GM10248 (cell line): Measurements from ENCODE around the gene ACP6.

ENCODE experiments used
- CTCF ChIA-PET: fragments of 300-600 bp; sonication (Branson Sonifier 250); formaldehyde crosslinking; extraction: SDS; loops from one replicate; lab custom pipeline; 2021; ENCODE audit warnings: antibody characterized with exemption; lab: Yijun Ruan, JAX
- POLR2A ChIA-PET: fragments of 350-650 bp; sonication (Branson Sonifier 250); formaldehyde crosslinking; extraction: SDS; loops from one replicate; lab custom pipeline; 2020; ENCODE audit warnings: antibody characterized with exemption; lab: Yijun Ruan, JAX
- DNase-seq: peaks from one replicate; pipeline ENCODE4 v3.0.0; 2012; ENCODE audit errors: extremely low spot score
- TF ChIP-seq, protein P1 (sequence below): IDR thresholded peaks from 2 replicates; pipeline ENCODE4 v1.5.1; 2012; ENCODE audit warnings: mild to moderate bottlenecking, low read depth; ENCODE audit errors: extremely low read depth, missing control alignments, control extremely low read depth

Gene ACP6

GRCh38 chr1:147630447-147630846 lies 39.9 kb downstream of the ACP6 start:
- CTCF ChIA-PET, result interaction anchor here (0.7 to 1.7 kb wide), 4 partner anchors 10 to 259 kb away, joined by 3 to 6 read pairs (median 4); no protein-coding TSS in a partner anchor
- DNase-seq, result no peak
- POLR2A ChIA-PET, result no interaction called here
- TF ChIP-seq, protein P1, sequence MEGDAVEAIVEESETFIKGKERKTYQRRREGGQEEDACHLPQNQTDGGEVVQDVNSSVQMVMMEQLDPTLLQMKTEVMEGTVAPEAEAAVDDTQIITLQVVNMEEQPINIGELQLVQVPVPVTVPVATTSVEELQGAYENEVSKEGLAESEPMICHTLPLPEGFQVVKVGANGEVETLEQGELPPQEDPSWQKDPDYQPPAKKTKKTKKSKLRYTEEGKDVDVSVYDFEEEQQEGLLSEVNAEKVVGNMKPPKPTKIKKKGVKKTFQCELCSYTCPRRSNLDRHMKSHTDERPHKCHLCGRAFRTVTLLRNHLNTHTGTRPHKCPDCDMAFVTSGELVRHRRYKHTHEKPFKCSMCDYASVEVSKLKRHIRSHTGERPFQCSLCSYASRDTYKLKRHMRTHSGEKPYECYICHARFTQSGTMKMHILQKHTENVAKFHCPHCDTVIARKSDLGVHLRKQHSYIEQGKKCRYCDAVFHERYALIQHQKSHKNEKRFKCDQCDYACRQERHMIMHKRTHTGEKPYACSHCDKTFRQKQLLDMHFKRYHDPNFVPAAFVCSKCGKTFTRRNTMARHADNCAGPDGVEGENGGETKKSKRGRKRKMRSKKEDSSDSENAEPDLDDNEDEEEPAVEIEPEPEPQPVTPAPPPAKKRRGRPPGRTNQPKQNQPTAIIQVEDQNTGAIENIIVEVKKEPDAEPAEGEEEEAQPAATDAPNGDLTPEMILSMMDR, result no peak

- no peak for DNase-seq
- TF ChIP-seq, protein P1, result no peak
- ChIA-PET POLR2A (no interaction called here), CTCF (interaction anchor here (0.7 to 1.7 kb wide), 5 partner anchors 10 to 259 kb away, joined by 3 to 6 read pairs (median 4); no protein-coding TSS in a partner anchor)
Observed at GRCh38 chr1:147630022-147630421, 40.3 kb downstream of the ACP6 start.

GRCh38 chr1:147628441-147628840 lies 41.9 kb downstream of the ACP6 start:
- DNase-seq, result no peak
- TF ChIP-seq, protein P1, result no peak
- ChIA-PET CTCF (interaction anchor here (0.8 to 3.4 kb wide), 4 partner anchors 10 to 22 kb away, joined by 3 to 57 read pairs (median 20); a partner anchor contains a TSS), POLR2A (no interaction called here)

DNA sequence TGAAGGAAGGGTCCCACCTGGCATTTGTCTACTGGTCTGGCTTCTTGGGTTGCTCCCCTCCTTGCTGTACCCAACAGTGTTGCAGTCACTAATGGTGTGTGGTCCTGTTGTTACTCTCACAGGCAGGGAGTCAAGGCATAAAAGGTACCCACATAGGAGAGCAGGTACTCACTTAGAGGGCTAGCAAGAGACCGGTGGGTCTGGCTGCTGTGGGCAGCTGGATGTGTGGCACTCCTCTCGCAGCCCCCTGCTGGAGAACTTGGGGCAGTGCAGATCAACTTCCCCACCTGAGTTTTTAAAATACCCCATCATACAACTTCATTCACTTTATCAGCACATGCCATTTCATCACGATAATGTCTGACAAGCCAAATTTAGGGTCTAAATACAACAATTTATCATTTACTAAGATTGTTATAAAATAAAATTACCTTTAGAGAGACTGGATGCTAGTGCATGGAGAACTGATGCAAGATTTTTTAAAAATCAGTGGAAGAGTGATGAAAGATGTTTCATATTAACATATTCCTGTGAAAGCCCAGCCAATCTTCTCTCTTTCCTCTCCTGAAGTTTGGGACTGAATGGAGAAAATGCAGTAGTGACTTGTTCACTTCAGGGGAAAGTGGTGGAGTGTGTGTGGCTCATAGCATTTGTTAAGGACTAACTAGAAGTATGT lies 42.8 kb downstream of the ACP6 start:
- TF ChIP-seq, protein P1, result peak; percentile 82
- ChIA-PET CTCF (interaction anchor here (0.6 to 3.4 kb wide), 16 partner anchors 10 to 354 kb away, joined by 3 to 57 read pairs (median 4); a partner anchor contains a TSS), POLR2A (no interaction called here)
- DNase-seq, result peak; percentile 82

DNA sequence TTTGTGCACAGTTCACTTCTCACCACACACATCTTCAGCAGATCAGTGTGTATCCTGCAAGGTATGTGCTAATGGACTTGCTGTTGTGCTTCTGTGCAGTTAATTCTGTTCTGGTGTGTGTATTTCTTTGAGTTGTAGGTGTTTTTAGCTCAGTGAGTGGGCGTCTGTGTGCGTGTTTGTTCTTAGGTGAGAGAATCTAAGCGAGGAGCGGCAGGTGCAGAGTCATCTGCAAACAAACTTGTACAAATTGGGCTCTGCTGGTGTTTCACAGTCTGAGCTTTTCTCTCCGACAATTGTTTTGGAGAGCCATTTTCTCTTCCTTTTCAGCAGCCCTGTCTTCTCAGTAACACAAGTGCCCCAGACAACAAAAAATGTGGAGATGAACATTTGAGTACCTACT lies 43.6 kb downstream of the ACP6 start:
- ChIA-PET CTCF (interaction anchor here (0.9 to 3.4 kb wide), 15 partner anchors 10 to 353 kb away, joined by 3 to 57 read pairs (median 4); a partner anchor contains a TSS), POLR2A (no interaction called here)
- DNase-seq, result no peak
- TF ChIP-seq, protein P1, result no peak

- TF ChIP-seq, protein P1, result no peak
- ChIA-PET CTCF (interaction anchor here (1.0 to 3.4 kb wide), 10 partner anchors 9 to 266 kb away, joined by 3 to 57 read pairs (median 6); a partner anchor contains a TSS), POLR2A (no interaction called here)
- no peak for DNase-seq
Observed at GRCh38 chr1:147626291-147626690, 44.0 kb downstream of the ACP6 start.
